ENCODE data around the gene AOC1.

AOC1 gene

GRCh38 chr7:150858236-150859197 is 6.2 kb downstream of the AOC1 start:
- DNase-seq, result no peak

- no peak for DNase-seq
These were observed 8.1 kb downstream of the AOC1 start for GRCh38 chr7:150860291-150860977.

GRCh38 chr7:150860978-150861295 is 8.6 kb downstream of the AOC1 start:
- no peak for DNase-seq

GRCh38 chr7:150862356-150862755 is 10.0 kb downstream of the AOC1 start:
- no peak for DNase-seq

DNA sequence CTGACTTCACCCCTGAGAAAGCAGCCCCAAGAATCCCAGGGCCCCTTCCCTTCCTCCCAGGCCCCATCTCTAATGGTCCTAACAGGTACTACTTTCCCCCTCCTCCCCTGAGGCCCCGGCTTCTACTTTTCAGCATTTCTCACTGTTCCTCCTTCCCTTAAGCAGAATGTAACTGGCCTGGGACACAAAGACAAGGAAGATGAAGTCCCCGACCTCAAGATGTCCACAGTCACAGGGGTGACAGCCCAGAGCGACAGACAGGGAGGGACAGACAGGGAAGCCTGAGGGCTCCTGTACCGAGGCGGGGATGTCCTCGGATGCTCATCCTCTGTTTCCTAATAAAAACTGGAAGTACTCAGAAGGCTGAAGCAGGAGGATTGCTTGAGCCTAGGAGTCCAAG is 11.6 kb downstream of the AOC1 start:
- no peak for DNase-seq

DNA sequence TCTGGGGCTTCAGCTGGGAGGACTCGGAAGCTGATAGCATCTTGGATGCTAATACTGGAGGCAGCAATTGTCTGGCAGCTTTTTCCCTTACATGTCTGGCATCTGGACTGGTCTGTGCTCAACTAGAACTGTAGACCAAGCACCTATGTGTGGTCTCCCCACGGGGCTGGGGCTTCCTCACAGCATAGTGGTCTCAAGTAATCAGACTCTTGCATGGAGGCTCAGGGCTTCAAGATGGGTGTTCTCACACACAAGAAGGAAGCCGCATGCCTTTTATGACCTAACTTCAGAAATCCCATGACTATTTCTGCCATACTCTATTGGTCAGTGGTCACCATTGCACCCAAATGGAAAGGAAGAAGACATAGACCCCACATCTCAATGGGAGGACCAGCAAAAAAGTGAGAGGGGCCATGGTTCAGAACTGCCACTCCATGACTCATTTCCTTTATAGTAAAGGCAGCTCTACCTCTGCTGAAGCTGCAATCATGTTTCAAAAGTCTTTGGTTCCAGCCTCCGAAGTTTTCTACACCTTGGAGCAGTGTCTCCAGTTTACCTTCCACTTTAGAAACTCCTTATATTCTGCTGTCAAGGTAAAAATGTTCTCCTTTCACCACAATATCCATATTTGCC is 14.7 kb downstream of the AOC1 start:
- DNase-seq, result no peak

- no peak for DNase-seq
These were observed 15.3 kb downstream of the AOC1 start for GRCh38 chr7:150867605-150868004.

DNA sequence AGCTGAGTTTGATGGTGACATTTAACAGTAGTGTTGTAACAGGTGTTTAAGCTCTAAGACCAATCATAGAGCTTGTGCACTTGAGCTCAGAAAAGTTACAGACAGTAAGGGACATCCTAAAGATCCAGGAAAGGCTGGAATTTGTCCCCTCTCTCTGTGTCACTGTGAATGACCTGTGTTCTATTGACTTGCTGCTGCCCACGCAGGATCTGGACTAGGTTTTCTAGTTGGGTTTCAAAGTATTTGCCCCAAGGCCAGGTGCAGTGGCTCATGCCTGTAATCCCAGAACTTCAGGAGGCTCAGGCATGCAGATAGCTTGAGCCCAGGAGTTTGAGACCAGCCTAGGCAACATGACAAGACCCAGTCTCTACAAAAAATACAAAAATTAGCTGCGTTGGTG is 17.1 kb downstream of the AOC1 start:
- no peak for DNase-seq

- no peak for DNase-seq
These were observed 19.3 kb downstream of the AOC1 start for GRCh38 chr7:150871601-150872000.

- DNase-seq, result no peak
These were observed 22.3 kb downstream of the AOC1 start for GRCh38 chr7:150874401-150875198.

DNA sequence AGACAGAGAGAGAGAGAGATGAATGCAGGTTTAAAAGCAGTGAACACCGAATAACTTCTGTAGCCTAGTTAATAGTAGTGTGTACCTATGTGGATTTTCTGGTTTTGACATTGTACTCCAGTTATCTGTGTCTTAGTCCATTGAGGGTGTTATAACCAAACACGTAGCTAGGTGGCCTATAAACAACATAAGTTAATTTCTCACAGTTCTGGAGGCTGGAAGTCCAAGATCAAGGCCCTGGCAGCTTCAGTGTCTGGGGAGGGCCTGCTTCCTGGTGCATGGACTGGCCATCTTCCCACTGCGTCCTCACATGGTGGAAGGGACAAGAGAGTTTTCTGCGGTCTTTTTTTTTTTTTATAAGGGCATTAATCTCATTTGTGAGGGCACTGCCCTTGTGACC is 23.5 kb downstream of the AOC1 start:
- no peak for DNase-seq

DNA sequence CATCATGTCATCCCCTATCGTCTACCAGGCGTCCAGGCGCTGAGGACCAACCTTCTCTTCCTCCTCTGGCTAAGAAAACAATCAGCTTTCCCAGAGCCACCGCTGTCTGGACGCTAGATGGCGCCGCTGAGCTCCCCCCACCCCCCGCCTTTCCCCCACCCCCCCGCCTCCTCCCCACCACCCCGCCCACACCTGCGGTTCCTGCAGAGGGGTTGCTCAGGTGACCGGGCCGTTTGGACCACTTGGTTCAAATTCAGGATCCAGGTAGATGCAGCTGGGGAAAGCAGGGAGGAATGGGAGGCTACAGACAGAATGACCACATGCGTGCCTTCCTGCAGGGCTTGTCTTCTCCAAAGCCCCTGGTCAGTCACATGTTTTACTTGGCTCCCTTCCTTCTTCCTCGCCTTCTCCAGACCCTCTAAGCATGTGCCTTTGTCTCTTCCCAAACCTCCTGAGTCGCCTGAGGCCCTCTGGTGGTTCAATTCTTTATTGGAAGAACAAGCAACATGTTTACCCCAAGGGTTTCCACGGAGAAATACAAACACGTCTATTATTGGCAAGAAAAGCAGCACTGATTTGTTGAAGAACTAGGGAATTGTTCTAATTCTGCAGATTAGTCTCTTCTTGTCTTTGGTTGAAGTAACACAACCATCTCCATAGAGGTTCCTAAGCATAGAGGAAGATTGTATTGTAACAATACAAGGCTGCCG is 24.7 kb downstream of the AOC1 start:
- DNase-seq, result peak; percentile 23

GRCh38 chr7:150877536-150877935 is 25.2 kb downstream of the AOC1 start:
- DNase-seq, result no peak

- DNase-seq, result no peak
These were observed 27.0 kb downstream of the AOC1 start for GRCh38 chr7:150879345-150879744.

- DNase-seq, result no peak
These were observed 28.9 kb downstream of the AOC1 start for GRCh38 chr7:150881189-150881588.

DNA sequence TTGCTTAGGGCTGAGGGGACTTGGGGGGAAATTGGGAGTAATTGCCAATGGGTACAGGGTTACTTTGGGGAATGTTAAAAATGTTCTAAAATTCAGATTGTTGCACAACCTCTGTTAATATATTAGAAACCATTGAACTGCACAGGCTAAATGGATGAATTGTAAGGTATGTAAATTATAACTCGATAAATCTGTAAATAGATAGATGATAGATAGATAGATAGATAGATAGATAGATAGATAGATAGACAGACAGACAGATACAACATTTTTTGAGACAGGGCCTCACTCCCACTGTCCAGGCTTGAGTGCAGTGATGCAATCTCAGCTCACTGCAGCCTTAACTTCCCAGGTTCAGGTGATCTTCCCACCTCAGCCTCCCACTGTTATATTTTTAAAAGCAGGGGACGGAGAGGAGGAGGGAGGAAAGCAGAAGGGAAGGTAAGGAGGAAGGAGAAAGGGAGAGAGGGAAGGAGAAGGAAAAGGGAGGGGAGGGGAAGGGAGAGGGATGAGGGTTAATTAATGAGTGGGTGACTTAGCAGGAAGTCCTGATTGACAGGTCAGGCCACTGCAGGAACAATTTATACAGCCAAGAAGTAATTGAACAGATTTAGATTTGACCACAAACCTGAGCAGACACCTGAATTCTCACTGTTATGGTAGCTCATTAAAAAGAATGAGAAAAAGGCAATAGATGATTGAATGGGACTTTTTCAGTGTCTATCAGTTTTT is 38.7 kb downstream of the AOC1 start:
- no peak for DNase-seq

GRCh38 chr7:150891740-150892139 is 39.4 kb downstream of the AOC1 start:
- DNase-seq, result no peak

- no peak for DNase-seq
These were observed 43.5 kb downstream of the AOC1 start for GRCh38 chr7:150895809-150896208.

DNA sequence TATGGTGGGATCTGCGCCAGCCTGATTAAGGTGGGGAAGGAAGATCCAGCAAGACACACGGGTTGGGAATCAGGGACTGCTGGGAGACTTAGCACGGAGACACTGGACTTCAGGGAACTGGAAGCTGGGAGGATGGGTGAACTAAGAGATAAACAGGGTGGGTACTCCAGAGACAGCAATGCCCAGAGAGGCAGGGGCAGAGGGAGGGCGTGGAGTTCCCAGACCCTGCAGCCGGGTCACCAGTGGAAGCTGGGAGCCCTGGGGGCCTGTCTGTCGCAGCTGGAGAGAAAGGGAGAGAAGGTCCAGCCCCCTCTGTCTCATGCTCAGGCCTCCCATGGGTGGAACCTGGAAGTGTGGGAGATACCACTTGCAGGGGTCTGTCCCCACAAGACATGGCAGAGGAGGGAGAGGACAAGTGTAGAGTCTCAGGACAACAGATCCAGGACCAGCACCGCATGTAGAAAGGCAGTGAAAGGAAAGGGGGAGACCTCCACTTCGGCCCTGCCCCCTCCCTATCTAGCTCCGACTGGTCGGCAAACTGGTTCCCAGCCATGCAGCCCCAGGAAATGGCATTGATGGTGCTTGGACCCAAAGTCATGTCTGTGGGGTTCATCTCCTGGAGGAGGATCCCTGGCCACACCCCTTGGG is 44.4 kb downstream of the AOC1 start:
- DNase-seq, result no peak

DNA sequence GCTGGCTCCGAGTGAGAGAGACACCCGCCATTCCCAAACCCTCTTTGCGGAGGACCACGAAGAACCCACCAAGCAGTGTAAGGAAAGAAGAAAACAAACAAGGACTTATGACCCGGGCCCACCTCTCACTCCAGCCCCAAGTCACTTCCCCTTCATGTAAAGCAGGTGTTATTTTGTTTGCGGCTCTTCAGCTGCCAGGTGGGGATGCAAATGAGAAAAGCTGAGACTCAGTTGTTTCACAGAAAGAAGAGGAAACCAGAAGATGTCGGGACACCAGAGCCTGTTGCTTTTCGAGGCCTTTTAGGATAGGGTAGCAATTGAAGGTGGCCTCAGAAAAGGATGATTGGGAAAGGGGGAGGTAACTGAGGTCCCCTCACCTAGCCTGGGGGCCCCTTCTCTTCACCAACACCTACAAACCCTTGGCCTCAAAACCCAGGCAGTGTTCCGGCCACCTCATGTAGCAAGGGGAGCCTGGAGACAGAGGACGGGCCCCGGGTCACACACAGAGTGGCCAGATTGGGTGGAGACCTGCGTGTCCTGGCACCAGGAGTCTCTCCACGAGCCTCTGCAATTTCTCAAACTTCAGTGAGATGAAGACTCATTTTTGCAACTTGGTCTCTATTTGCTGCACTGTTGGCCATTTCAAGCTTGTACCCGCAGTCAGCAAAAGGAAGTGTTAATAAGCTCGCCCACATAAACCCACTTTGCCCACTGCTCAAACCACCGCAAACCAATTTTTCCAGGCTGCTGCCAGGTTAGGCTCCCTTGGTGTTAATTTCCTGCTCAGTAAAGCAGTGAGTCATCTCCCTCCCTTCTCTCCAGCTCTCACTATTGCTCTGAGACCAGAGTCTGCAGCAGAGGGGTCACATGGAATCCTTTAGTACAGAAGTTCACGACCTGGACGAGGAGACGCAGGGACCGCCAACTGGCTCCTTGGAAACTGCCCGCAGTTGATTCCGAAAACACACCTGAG is 45.5 kb downstream of the AOC1 start:
- no peak for DNase-seq
